ENCODE results near the gene ARMC7.
"Not testable (repeated sequence)": the region's sequence is repeated elsewhere in the genome, so short reads cannot be mapped to it uniquely, and the experiment has no call there.

The ARMC7 gene

DNA sequence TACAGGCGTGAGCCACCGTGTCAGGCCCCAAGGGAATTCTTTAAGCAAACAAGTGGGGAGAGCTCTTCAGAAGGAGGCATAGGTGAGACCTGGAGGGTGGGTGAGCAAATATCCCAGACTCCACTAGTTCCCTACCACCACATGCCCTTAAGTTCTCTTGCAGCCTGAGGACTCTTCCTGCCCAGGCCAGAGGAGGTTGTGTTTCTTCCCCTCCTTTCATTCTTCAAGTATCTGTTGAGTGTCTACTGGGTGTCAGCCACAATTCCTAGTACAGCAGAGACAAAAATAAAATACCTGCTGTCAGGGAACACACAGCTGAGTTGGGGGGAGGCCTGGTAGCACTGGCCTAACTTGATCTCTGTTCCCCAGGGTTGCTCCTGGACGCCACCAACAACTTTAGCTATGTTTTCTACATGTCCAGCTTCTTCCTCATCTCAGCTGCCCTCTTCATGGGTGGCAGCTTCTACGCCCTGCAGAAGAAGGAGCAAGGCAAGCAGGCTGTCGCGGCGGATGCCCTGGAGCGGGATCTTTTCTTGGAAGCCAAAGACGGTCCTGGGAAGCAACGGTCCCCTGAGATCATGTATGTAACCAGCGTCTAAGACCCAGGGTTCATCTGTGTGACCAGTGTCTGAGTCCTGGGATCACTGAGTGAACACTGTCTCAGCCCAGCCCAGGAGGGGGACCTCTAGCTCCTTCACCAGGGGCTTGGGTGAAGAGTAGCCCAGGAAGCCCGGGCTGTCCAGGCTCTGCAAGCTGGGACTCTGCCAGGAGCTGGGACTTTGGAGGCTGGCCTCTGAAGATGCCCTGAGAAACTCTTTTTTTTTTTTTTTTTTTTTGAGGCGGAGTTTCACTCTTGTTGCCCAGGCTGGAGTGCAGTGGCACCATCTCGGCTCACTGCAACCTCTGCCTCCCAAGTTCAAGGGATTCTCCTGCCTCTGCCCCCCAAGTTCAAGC, 5.9 kb upstream of the ARMC7 start:
- no peak for DNase-seq

DNA sequence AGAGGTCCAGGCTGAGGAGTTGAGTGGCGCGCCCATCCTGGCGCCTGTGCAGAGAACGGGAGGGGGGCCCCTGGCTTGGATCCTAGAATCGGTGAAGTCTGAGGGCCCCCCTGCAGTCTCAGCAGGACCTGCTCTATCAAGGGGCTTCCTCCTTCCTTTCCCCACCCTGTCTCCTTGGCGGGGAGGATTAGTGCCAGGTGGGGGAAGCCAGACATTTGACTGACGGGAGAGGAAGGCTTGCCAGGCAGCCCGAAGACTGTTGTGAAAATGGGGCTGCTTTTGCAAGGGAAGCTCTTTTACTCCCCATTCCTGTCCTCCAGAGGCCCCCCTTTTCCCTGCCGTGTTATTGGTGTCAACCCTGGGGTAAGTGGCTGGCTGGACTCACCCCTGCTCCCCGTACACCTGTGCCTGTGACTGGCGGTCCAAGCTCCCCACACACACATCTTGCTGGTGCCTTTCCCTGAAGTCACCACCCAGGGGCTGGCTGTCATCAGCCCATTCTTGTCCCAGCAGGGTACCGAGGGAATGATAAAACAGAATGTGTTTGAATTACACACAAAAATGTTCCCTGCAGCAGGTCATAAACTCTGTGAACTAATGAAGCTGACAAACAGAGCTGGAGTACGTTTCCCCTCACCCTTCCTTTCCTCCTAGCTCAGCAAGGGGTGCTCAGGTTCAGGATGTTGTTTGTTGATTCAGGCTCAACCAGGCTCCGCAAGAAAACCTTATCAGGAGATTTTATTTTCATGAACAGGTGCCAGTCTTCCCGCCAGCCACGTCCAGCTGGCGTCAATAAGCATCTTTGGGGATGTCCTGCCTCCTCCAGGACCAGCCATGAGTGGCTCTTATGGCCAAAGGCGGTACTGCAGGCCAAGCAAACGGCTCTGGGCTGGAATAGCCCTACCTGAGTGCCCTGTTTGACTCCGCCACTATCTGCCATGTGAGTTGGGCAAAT, 4.4 kb upstream of the ARMC7 start:
- DNase-seq: no peak

DNA sequence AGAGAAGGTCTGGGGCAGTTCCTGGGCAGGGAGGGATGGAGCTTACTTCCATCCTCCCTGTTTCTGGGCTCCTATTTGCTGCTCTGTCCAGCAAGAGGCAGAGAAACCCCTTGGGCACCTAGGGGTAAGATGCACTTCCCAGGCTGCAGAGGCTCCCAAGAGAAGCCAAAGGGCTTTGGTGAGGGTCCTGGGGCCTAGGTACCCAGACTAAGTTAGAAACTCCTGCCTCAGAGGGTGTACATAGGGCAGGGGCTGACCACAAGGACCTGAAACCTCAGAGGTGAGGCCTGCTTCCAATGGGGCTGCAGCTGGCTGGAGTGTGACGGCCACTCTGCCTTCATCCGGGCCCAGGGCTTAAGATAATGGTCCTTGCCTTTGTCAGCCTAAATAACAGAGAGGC, 1.6 kb upstream of the ARMC7 start:
- DNase-seq: no peak

DNA sequence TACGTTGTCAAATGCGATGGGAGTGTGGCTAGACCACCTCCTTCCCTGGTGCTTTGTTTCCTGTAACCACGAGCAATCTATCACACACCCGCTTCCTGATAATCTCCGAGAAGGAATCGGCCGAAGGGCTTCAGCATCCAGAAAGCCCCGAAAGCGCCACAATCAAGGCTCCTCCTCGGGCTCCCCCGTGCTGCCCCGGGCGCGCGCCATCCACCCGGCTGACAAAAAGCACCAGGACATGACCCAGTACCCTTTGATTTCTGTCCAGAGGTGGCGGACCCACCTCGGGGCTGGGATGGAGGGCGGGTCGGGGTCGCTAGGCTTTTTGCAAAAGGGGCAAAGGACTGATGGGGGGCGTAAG, 743 bp upstream of the ARMC7 start:
- no peak for DNase-seq

GRCh38 chr17:75110234-75110937, 617 bp downstream of the ARMC7 start:
- DNase-seq: no peak

- no peak for DNase-seq
Measured at GRCh38 chr17:75111777-75112335, 2.1 kb downstream of the ARMC7 start.

DNA sequence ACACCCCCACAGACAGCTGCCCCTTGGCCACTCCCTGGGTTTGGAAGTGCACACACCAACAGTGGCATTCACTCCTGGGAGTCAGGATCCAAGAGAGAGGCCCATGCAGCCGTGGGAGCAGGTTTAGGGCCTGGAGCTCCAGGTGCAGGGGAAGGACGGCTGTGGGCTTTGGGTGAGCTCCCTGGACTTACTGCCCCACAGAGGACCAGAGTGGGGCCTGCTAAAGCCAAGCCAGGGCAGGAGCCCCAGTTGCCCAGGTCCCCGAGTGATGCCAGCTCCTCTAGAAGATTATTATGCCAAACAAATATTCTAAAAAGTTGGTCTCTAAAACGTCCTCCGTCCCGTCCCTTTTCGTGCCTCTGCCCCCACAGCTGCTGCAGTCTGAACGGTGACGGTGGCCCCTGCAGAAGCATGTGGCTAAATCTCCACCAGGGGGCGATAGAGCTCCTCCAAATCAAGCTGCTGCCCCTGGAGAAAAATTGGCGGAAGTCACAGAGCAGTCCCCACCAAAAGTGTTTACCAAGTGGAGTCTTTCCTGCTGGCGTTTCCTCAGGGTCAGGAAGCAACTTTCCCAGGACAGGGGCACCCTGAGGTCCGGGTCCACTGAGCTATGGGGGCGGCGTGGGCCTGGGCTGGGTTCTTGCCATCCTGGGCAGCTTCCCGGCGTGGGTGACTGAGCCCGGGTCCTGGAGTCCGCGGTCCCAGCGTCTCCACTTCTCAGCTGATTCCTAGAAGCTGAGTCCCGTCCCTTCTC, 4.2 kb downstream of the ARMC7 start:
- peak; percentile 90 for DNase-seq

GRCh38 chr17:75114552-75115314, 5.0 kb downstream of the ARMC7 start:
- no peak for DNase-seq

GRCh38 chr17:75115555-75115954, 5.8 kb downstream of the ARMC7 start:
- DNase-seq: no peak

- DNase-seq: no peak
Measured at GRCh38 chr17:75116737-75117136, 7.0 kb downstream of the ARMC7 start.

GRCh38 chr17:75118307-75118706, 8.5 kb downstream of the ARMC7 start:
- no peak for DNase-seq

GRCh38 chr17:75124041-75124818, 14.5 kb downstream of the ARMC7 start:
- peak; percentile 44 for DNase-seq

GRCh38 chr17:75124819-75125162, 15.0 kb downstream of the ARMC7 start:
- DNase-seq: no peak

DNA sequence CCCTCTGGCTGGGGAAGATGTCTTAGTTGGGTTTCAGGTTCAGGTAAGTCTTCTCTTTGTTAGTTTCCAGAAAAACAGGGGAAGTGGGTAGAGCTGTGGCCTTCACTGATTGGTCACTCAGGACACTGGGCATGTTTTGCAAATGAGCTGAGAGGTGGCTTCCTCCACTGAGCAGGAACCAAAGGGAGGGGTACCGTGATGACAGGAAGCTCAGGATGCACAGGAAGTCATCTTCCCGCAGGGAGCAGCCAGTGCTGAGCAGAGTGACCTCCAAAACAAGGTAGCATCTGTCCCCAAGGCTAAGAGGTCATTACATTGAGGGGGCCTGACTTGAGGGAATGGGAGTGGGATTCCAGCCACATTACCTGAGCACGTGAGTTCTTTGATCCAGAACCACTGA, 16.2 kb downstream of the ARMC7 start:
- DNase-seq: no peak

- no peak for DNase-seq
Measured at GRCh38 chr17:75126954-75127353, 17.2 kb downstream of the ARMC7 start.

- not testable (repeated sequence) for DNase-seq
Measured at GRCh38 chr17:75127936-75128335, 18.2 kb downstream of the ARMC7 start.

DNA sequence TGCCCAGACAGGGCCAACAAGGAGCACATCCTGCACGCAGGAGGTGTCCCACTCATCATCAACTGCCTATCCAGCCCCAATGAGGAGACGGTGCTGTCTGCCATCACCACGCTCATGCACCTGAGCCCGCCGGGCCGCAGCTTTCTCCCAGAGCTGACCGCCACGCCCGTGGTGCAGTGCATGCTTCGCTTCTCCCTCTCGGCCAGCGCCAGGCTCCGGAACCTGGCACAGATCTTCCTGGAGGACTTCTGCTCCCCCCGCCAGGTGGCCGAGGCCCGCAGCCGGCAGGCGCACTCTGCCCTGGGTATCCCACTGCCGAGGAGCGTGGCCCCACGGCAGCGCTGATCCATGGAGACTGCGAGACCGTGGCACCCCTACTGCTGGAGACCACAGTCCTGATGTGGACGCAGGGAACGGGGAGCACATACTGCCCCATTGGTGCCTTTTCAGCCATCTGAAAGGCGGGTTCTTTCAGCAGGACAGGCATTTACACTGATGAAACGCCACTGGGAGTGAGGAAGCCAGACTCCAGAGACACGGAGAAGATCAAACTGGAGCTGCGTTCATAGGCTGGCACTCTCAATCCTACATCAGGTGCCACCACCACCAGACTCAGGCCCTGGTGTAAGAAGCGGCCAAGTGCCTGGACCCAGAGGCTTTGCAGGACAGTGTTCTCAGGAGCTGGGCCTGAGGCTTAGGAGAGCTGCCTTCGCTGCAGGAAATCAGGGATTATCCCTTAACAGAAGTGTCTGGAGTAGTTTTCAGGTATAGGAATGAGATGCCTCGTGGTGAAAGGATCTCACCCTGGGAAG, 19.1 kb downstream of the ARMC7 start:
- DNase-seq: no peak

DNA sequence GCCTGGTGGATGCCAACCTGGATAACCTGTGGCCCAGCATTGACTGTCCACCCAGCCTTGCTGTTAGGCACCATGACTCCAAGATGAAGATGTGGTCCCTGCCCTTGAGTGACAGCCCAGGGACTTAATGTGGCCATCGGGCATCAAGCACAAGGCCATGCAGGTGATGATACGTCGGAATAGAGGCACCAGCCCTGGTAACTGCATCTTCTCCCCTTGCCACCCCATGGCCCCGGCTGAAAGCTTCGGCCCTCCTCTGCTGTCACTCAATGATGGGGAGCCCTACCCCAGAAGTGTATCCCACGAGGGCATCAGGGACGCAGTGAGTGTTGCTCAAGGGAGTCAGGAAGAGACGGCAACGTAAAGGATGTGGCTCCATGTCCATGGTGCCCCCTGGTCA, 19.8 kb downstream of the ARMC7 start:
- DNase-seq: no peak

DNA sequence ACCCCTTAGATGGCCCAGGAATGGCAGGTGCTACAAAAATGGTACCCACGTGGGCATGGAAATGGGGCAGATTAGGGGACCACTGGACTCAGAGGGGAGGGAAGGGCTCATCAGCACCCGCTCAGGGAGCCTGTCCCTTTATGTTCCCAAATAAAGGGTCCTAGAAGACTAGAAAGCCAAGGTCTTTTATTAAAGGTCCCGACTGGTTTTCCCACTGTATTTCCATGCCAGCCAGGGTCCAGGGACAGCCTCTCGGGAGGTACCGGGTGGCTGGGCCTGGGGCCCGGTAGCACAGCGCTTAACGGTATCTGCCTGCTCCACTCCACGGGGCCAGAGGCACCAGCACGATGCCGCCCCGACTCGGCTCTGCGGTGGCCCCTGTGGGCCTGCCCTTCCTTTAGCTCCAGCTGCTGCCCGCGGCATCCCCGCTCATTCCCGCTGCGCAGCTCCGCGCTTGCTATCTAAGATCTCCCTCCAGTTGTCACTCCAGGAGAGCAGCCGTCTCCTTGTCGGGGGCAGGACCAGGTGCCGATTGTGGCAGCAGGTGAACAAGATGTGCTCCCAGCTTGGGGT, 20.4 kb downstream of the ARMC7 start:
- DNase-seq: no peak

Measured in effector CD4-positive, alpha-beta T cell (primary cell).